OCI-LY7 (cell line): ENCODE results near the gene LRRC23. TPM values are rescaled to one million over a fixed set of nuclear protein-coding genes. Genes with fewer than 3 reads are reported as not detected.
A peak's percentile ranks its signal among the peaks of the same experiment; 100 is the strongest.

Experiments used
- BruUV-seq: library from RNA; stranded (reverse); fragments of 400-500 nt; replicated peaks from 2 replicates; lab custom pipeline; 2021; lab: Mats Ljungman, UMichigan
- CTCF ChIA-PET: fragments of 300-600 bp; sonication (Branson Sonifier 250); formaldehyde crosslinking; loops from one replicate; lab custom pipeline; 2022; ENCODE audit warnings: antibody characterized with exemption; ENCODE audit not compliant: unreplicated experiment; lab: Charles Lee
- POLR2A ChIA-PET: fragments of 300-600 bp; sonication (Branson Sonifier 250); formaldehyde crosslinking; loops from one replicate; lab custom pipeline; 2022; ENCODE audit warnings: antibody characterized with exemption; lab: Charles Lee
- DNase-seq: peaks from one replicate; pipeline ENCODE4 v3.0.0-alpha.2; 2015; ENCODE audit warnings: low spot score
- H2AFZ ChIP-seq: fragments of 200-600 bp; sonication (generic), shearing (Covaris generic); 2 replicates; pipeline ENCODE4 v1.6.1; 2014; ENCODE audit warnings: mild to moderate bottlenecking, antibody characterized with exemption, low read length, moderate library complexity
- H3K27ac ChIP-seq: fragments of 200-600 bp; sonication (generic); 2 replicates; pipeline ENCODE4 v1.5.1; 2014; ENCODE audit warnings: mixed run types, low read depth, mild to moderate bottlenecking, moderate library complexity, low read length, inconsistent platforms; ENCODE audit not compliant: poor library complexity, severe bottlenecking
- H3K36me3 ChIP-seq: fragments of 200-600 bp; sonication (generic); 2 replicates; pipeline ENCODE4 v1.6.1; 2014; ENCODE audit warnings: mild to moderate bottlenecking, antibody characterized with exemption, low read length, moderate library complexity, mixed read lengths; ENCODE audit not compliant: insufficient read depth
- H3K4me1 ChIP-seq: fragments of 200-600 bp; sonication (generic); 2 replicates; pipeline ENCODE4 v1.5.1; 2014; ENCODE audit warnings: mild to moderate bottlenecking, low read length; ENCODE audit not compliant: insufficient read depth, poor library complexity, severe bottlenecking
- H3K4me2 ChIP-seq: fragments of 200-600 bp; sonication (generic); 2 replicates; pipeline ENCODE4 v1.6.1; 2014; ENCODE audit warnings: mild to moderate bottlenecking, low read length
- H3K4me3 ChIP-seq: fragments of 200-600 bp; sonication (generic); 2 replicates; pipeline ENCODE4 v1.5.1; 2014; ENCODE audit warnings: mild to moderate bottlenecking, low read depth, low read length; ENCODE audit not compliant: poor library complexity, severe bottlenecking
- H3K79me2 ChIP-seq: fragments of 200-600 bp; sonication (generic); 2 replicates; pipeline ENCODE4 v1.6.1; 2016; ENCODE audit warnings: low read depth, mild to moderate bottlenecking, low read length, moderate library complexity, mixed read lengths; ENCODE audit not compliant: insufficient read depth
- H3K9me2 ChIP-seq: fragments of 200-600 bp; sonication (generic); 2 replicates; pipeline ENCODE4 v1.6.1; 2016; ENCODE audit warnings: mild to moderate bottlenecking, low read length, mixed read lengths; ENCODE audit not compliant: insufficient read depth
- H3K9me3 ChIP-seq: fragments of 200-600 bp; sonication (generic); 2 replicates; pipeline ENCODE4 v1.6.1; 2014; ENCODE audit warnings: mild to moderate bottlenecking, mixed run types, low read length, mixed read lengths
- H4K20me1 ChIP-seq: fragments of 200-600 bp; sonication (generic); 2 replicates; pipeline ENCODE4 v1.6.1; 2014; ENCODE audit warnings: mild to moderate bottlenecking, antibody characterized with exemption, low read length, moderate library complexity, mixed read lengths; ENCODE audit not compliant: insufficient read depth
- EZH2phosphoT487 ChIP-seq: fragments of 200-600 bp; sonication (generic); IDR thresholded peaks from 2 replicates; pipeline ENCODE4 v1.6.1; 2018; ENCODE audit warnings: low read depth, borderline replicate concordance, mild to moderate bottlenecking, mixed run types, antibody characterized with exemption, low read length, moderate library complexity, mixed read lengths
- intact Hi-C: fragments of 100-400 bp; cut with micrococcal nuclease; formaldehyde crosslinking; loops from one replicate; pipeline ENCODE4 v1.10.0; 2022; ENCODE audit not compliant: unreplicated experiment
- total RNA-seq, 2 experiments: library from RNA; depleted of rRNA in 1 of 2; stranded (reverse); fragments of >200 nt in 1 of 2; shearing (Covaris generic) in 1 of 2; gene quantifications; 2 replicates each; pipeline ENCODE4 v1.2.3, GENCODE V29; 2014 to 2022
- TF ChIP-seq, protein P1 (sequence below): fragments of 200-600 bp; sonication (generic); conservative IDR thresholded peaks from 2 replicates; pipeline ENCODE4 v1.5.1; 2014; ENCODE audit warnings: mild to moderate bottlenecking, antibody characterized with exemption, low read length, moderate library complexity, mixed read lengths

Gene LRRC23
- total RNA-seq, 2 experiments from 2014 or later, result 17.7 to 19.8 TPM

DNA sequence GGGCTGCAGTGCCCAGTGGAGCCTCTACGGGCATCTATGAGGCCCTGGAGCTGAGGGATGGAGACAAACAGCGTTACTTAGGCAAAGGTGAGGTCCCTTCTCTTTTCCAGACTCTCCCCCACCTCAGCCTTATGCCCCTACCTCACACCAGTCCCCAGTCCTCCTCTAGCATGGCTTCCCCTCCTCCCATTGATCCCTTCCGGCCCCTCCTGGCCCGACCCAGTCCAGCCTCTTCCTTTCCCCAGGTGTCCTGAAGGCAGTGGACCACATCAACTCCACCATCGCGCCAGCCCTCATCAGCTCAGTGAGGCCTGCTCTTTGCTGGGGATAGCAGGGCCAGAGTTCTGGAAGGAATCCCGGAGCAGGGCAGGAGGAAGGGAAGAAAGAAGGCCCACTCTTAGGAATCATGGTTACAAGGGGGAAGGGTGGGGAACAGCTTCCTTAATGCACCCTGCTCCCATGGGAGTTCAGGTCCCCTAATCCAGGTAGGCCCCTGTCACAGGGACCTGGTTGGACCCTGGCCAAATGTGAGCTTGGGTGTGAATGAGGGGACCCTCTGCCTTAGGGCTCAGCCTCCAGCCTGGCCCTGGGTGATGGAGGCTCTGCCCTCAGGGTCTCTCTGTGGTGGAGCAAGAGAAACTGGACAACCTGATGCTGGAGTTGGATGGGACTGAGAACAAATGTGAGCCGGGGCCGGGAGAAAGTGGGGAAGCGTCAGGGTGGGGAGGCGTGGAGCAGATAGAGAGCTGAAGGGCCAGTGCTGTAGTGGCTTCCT, 12.0 kb downstream of the LRRC23 start:
- Histone ChIP-seq H3K4me3 (no peak overlapping the region), H3K27ac (no peak overlapping the region), H3K9me3 (no peaks in the 10 kb centered on the region), H4K20me1 (no peaks in the 10 kb centered on the region), H3K9me2 (no peaks in the 10 kb centered on the region), H3K79me2 (no peaks in the 10 kb centered on the region), H2AFZ (no peak overlapping the region), H3K4me2 (no peak overlapping the region), H3K36me3 (peaks cover 5% of the 10 kb centered on the region; the same call in 1 of the 2 replicates), H3K4me1 (peaks cover 56% of the 10 kb centered on the region)
- BruUV-seq, result no TSS peak
- TF ChIP-seq EZH2phosphoT487, result no peak
- TF ChIP-seq, protein P1, sequence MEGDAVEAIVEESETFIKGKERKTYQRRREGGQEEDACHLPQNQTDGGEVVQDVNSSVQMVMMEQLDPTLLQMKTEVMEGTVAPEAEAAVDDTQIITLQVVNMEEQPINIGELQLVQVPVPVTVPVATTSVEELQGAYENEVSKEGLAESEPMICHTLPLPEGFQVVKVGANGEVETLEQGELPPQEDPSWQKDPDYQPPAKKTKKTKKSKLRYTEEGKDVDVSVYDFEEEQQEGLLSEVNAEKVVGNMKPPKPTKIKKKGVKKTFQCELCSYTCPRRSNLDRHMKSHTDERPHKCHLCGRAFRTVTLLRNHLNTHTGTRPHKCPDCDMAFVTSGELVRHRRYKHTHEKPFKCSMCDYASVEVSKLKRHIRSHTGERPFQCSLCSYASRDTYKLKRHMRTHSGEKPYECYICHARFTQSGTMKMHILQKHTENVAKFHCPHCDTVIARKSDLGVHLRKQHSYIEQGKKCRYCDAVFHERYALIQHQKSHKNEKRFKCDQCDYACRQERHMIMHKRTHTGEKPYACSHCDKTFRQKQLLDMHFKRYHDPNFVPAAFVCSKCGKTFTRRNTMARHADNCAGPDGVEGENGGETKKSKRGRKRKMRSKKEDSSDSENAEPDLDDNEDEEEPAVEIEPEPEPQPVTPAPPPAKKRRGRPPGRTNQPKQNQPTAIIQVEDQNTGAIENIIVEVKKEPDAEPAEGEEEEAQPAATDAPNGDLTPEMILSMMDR, result no peak
- ChIA-PET POLR2A (no interaction called here), CTCF (no interaction called here)
- intact Hi-C loops, result no loop called here
- no peak for DNase-seq

DNA sequence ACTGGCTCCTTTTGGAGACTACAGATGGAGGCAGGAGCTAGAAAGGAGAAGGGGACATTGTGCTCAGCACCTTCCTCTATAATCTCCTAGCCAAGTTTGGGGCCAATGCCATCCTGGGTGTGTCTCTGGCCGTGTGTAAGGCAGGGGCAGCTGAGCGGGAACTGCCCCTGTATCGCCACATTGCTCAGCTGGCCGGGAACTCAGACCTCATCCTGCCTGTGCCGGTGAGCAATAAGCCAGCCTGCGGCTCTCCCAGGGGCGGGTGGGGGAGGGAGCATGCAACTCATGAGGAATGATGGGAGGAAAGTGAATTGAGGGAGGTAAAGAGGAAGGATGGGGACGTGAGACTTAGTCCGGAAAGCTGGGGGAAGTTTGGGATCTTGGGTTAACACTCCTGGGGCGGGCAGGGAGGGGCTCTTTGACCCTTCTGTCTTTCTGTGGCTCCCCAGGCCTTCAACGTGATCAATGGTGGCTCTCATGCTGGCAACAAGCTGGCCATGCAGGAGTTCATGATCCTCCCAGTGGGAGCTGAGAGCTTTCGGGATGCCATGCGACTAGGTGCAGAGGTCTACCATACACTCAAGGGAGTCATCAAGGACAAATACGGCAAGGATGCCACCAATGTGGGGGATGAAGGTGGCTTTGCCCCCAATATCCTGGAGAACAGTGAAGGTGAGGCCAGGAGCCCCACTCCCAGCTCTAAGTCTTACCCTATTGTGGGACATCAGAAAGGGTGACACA, 13.0 kb downstream of the LRRC23 start:
- no peak for TF ChIP-seq EZH2phosphoT487
- no peaks in the 10 kb centered on the region for H3K9me2 ChIP-seq
- no TSS peak for BruUV-seq
- no peak overlapping the region for H2AFZ ChIP-seq
- H3K79me2 ChIP-seq, result no peaks in the 10 kb centered on the region
- H4K20me1 ChIP-seq, result no peaks in the 10 kb centered on the region
- no peak overlapping the region for H3K4me3 ChIP-seq
- no peak for DNase-seq
- H3K4me1 ChIP-seq, result peaks cover 66% of the 10 kb centered on the region
- H3K4me2 ChIP-seq, result no peak overlapping the region
- POLR2A ChIA-PET, result interaction anchor here (0.5 kb wide), 1 partner anchor 101 kb away, joined by 3 read pairs; the partner anchor contains the start of gene LPCAT3
- peaks cover 5% of the 10 kb centered on the region; the same call in 1 of the 2 replicates for H3K36me3 ChIP-seq
- H3K27ac ChIP-seq, result no peak overlapping the region
- CTCF ChIA-PET, result interaction anchor here (0.5 kb wide), 1 partner anchor 578 kb away, joined by 3 read pairs; no protein-coding TSS in a partner anchor
- intact Hi-C loops, result no loop called here
- H3K9me3 ChIP-seq, result no peaks in the 10 kb centered on the region

DNA sequence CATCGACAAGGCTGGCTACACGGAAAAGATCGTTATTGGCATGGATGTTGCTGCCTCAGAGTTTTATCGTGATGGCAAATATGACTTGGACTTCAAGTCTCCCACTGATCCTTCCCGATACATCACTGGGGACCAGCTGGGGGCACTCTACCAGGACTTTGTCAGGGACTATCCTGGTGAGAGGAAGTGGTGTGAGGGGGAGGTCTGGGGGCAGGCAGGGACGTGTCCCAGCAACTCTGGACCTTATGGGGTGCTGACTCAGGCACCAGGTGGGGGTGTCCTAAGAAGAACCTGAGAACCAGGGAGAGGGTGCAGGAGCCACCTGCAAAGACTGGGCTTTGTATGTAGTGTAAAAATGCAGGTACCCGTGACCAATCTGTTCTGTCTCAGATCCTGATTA, 15.0 kb downstream of the LRRC23 start:
- peaks cover 69% of the 10 kb centered on the region for H3K4me1 ChIP-seq
- no TSS peak for BruUV-seq
- POLR2A ChIA-PET, result interaction anchor here (0.8 to 1.2 kb wide), 2 partner anchors 12 to 14 kb away, joined by 3 read pairs; no protein-coding TSS in a partner anchor

More for the DNA sequence above, 15.0 kb downstream of the LRRC23 start:
- intact Hi-C loops, result no loop called here
- H3K9me3 ChIP-seq, result no peaks in the 10 kb centered on the region
- no peaks in the 10 kb centered on the region for H3K79me2 ChIP-seq
- peak overlapping the region; percentile 30 for H3K4me2 ChIP-seq
- no peaks in the 10 kb centered on the region for H3K9me2 ChIP-seq
- TF ChIP-seq, protein P1, result peak; percentile 65
- TF ChIP-seq EZH2phosphoT487, result no peak
- H3K27ac ChIP-seq, result peak overlapping the region; percentile 40
- no peak overlapping the region for H2AFZ ChIP-seq
- CTCF ChIA-PET, result interaction anchor here (1.5 kb wide), 1 partner anchor 67 kb away, joined by 5 read pairs; the partner anchor contains the start of gene USP5
- DNase-seq, result no peak
- peaks cover 5% of the 10 kb centered on the region; the same call in 1 of the 2 replicates for H3K36me3 ChIP-seq
- H3K4me3 ChIP-seq, result no peak overlapping the region
- H4K20me1 ChIP-seq, result no peaks in the 10 kb centered on the region
